HG03175 (cell line): Measurements from ENCODE around the gene COL16A1.

ENCODE experiments used
- ATAC-seq: cut with Tn5 transposase; IDR thresholded peaks from one replicate; pipeline ENCODE4 v1.9.1; 2021; ENCODE audit warnings: mild to moderate bottlenecking, moderate library complexity; ENCODE audit not compliant: unreplicated experiment

Gene COL16A1

DNA sequence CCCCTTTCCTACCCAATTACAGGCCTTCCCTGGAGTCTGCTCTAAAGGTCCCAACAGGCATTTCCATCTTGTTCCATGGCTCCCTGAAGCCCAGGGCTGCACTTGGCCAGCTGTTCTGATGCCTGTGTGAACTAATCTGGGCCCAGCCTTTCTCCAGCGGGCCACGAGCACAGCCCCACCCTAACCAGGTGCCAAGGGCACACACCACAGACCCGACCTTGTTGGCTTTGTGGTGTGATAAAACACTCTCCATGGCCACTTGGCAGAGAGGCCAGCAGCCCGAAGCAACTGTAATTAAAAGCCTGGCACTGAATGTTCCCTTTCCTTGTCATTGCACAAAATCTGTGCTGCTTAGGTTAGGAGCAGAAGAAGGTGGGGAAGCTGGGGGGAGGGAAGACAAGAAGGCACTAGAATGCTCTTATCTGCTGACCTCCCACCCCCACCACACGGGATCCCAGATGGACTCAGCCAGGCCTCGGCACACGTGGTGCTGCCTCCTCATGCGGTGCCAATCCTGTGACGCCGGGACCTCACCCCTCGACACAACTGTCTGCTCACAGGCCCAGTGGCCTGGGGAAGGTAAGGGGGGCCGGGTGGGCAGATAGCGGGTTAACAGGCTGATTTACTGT, 76.4 kb downstream of the COL16A1 start:
- ATAC-seq: no peak

GRCh38 chr1:31626223-31627207, 77.3 kb downstream of the COL16A1 start:
- no peak for ATAC-seq

DNA sequence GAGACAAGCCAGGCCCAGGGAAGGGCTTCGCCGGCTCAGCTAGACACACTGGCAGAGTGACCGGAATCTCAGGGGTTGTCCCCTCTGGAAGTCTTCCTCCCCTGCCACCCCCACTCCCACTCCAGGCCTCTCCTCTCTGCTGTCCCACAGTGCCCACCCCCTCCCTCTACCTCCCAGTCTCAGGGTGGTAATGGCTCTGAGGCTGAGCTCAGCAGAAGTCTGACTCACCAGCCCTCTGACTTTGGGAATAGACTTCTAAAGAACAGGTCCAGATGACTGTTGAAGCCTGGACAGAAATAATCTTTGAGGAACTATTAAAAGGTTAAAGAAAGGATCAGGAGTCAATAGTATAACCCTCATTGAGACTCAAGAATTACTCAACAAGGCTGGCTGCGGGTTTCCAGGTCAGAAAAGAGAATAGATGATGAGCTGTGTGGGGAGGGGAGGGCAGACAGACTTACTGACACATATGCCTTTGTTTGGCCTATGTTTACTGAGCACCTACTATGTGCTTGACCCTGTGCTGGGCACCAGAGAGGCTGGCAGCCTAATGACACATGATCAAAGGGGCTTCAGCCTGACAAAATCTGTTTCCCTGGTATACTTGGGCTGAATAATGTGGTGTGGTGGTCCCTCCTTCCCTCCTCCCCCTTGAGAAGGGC, 78.1 kb downstream of the COL16A1 start:
- ATAC-seq: no peak

GRCh38 chr1:31624731-31625514, 78.9 kb downstream of the COL16A1 start:
- ATAC-seq: no peak

- no peak for ATAC-seq
Measured at GRCh38 chr1:31624309-31624708, 79.5 kb downstream of the COL16A1 start.

DNA sequence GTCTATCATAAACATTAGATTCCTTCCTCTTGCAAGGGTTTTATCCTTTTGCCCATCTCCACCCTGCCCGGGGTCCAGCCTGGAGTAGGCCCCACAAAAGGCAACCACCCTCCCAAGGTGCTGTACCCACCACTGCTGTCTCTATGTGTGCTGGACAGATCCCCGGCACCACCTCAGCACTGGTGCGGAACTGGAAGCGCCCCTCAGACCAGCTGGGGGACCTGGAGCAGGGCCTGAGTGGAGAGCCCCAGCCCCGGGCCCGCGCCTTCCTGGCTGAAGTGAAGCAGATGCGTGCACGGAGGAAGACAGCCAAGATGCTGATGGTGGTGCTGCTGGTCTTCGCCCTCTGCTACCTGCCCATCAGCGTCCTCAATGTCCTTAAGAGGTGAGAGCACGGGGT, 80.5 kb downstream of the COL16A1 start:
- ATAC-seq: no peak

DNA sequence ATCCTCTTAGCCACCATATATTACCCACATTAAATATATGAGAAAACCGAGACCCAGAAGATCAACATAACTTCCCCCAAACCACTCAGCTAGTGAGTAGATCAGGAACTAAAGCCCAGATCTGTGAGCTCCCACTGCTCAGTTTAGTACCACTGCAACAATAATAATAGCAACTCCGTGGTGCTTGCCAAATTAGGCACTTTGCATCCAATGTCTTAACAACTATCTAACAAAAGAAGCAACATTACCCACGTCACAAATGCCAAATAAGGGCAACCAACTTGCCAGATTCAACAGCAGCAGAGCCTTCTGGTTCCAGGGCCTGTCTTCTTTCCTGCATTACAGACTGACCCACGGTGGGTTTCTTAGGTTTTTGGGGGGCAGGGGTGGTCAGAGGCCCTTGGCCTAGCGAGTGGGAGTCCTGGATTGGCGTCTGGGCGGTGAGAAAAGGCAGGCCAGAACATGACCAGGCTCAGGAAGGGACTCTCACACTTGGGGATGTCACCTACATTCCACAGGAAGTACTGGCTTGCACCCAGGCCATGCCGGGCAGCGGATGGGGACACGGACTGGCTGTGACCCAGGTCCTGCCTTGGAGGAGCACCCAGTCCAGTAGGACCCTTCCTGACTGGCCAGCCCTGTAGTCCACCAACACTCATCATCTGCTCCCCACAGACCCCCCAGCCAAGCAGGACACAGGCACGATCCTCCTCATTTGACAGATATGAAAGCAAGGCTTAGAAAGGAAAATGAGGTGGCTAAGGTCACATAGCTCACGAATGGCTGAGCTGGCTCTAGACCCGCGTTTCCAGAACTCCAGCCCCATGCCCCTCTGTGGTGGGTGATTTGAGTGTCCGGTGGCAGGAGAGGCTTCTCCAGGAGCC, 81.7 kb downstream of the COL16A1 start:
- ATAC-seq: no peak

DNA sequence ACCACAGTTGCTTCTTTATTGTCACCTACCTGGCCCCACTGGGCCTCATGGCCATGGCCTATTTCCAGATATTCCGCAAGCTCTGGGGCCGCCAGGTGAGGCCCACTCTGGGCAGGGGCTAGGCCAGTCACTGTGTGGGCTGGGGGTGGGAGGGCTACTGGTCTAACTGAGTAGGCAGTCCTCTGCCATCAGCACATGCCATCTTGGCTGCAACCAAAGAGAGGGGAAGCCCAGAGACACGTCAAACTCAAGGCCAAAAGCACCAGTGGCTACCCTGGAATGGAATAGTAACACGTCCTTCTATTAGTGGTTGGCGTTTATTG, 82.4 kb downstream of the COL16A1 start:
- no peak for ATAC-seq

- no peak for ATAC-seq
Measured at GRCh38 chr1:31620631-31621497, 83.0 kb downstream of the COL16A1 start.

DNA sequence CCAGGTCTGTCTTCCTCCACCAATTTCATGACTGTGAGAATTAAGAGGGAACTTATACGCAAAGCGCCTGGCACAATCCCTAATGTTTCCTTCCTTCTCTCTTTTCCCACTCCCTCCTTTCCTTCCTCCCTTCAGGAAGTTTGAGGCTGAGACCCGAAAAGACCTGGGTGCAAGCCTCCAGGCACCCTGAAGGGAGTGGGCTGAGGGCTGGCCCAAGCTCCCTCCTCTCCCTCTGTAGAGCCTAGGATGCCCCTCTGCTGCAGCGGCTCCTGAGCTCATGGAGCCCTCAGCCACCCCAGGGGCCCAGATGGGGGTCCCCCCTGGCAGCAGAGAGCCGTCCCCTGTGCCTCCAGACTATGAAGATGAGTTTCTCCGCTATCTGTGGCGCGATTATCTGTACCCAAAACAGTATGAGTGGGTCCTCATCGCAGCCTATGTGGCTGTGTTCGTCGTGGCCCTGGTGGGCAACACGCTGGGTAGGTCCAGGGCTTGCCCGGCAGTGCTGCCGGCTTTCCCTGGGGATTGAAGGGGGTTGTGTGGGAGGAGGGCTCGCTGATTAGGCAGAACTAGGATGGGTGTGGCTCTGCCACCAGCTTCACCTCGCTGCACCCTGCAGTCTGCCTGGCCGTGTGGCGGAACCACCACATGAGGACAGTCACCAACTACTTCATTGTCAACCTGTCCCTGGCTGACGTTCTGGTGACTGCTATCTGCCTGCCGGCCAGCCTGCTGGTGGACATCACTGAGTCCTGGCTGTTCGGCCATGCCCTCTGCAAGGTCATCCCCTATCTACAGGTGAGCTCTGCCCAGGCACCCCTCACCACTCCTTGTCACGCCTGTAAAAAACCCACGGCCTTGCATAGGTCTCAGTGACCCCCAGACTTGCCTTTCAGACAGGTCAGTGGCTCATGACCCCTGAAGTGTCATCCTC, 84.6 kb downstream of the COL16A1 start:
- ATAC-seq: no peak

DNA sequence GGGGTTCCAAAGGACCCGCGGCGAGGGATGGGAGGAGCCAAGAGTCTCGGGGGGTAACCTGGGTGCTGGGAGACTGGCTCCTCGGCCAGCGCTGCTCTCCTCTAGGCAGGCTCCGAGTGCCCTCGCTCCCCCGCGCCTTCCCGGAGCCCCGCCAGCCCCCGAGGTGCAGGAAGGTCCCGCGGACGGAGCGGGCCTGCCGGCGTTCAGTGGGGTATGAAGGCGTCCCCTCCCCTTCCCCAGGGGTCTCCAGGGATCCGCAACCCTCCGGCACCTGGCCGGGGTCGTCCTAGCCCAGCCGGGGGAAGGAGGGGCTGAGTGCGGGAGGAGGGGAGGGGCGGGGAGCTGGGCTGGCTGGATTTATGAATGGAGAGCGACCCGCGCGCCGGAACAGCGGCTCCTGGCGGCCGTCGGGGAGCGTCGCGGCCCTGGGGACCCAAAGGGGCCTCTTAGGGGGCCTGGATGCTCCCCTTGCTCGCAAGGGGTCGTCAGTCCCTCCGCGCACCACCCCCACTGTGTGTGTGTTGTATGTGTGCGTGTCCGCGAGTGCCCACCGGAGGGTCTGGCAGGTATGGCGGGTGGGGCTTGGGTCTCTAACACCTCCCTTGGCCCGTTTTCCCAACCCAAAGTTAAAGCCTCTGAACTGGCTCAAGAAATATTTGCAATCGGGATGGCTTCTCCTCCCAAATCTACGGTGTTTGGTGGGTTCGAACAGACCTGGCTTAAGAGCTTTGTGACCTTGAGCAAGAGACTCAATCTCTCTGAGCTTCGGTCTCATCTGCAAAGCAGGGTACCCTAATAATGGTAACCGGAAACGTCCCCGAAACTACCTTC, 85.7 kb downstream of the COL16A1 start:
- no peak for ATAC-seq

GRCh38 chr1:31617218-31617915, 86.5 kb downstream of the COL16A1 start, which contains the start of gene HCRTR1:
TSS of gene HCRTR1 (plus strand) at chr1:31617689. CDS start at chr1:31619193, 1,504 bp downstream.
- ATAC-seq: no peak

GRCh38 chr1:31615939-31616338, 87.9 kb downstream of the COL16A1 start:
- ATAC-seq: no peak

DNA sequence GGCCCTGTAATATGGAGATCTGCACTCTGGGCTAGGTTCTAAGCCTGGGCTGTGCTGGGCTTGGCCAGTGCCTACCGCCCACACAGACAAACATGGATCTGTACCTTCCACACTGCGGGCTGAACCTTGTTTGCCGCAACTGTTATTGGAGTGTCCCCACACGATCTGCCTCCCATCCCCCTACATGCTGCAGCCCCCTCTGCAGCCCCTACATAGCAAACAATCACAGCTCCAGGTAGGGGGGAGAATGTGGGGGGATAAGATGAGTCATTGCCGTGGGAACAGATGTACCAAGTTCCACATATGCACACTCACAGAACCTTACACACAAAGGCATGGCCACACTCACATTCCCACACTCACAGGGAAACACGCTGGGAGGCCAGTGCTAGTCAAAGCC, 88.4 kb downstream of the COL16A1 start:
- ATAC-seq: no peak

GRCh38 chr1:31614414-31615005, 89.3 kb downstream of the COL16A1 start:
- no peak for ATAC-seq

GRCh38 chr1:31609514-31610118, 94.2 kb downstream of the COL16A1 start:
- no peak for ATAC-seq
